GM12801 (cell line): ENCODE measurements around the gene HP1BP3.

Experiments used
- TF ChIP-seq, protein P1 (sequence below): IDR thresholded peaks from one replicate; pipeline ENCODE4 v1.5.1; 2011; ENCODE audit warnings: control low read depth; ENCODE audit not compliant: insufficient read length; ENCODE audit errors: extremely low read depth

HP1BP3 gene

DNA sequence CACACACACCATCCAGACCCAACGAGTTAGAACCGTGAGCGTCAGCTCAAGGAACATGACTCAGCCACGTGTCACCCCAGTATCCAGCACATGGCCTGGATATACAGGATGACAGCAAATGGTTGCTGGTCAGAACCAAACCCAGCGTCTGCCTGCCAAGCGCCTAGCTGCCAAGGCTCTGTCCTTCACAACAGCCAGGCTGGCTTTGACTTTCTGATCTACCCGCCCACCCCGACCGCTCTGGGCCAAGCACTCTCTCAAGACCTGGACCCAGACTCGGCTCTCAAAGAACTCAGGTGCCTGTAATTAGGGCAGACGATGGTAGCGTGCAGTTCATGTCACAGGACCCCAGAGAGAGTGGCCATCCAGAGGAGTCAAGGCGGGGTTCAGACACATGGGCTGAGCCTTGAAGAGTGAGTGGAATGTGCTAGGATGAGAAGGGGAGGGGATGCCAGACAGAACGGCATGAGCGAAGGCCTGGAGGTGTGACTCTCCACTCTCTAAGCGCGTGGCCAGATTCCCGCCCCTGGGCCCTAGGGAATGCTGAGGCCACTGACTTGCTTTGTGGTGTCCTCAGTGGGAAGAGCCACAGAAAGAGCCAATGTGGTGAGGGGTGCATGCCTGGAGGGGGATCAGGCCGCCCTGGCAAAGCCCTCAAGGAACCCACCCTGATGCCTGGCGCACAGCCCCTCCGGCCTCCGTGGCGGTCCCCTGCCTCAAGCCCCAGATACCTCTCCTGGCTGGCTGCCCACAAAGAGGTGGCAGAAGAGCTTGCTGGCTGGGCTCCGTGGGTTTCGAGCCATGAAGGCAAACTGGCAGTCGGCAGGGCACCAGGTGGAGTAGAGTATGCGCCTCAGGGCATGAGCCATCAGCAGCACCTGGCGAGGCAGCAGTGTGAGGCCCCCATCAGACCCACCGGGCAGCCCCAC is 61.7 kb downstream of the HP1BP3 start:
- TF ChIP-seq, protein P1, sequence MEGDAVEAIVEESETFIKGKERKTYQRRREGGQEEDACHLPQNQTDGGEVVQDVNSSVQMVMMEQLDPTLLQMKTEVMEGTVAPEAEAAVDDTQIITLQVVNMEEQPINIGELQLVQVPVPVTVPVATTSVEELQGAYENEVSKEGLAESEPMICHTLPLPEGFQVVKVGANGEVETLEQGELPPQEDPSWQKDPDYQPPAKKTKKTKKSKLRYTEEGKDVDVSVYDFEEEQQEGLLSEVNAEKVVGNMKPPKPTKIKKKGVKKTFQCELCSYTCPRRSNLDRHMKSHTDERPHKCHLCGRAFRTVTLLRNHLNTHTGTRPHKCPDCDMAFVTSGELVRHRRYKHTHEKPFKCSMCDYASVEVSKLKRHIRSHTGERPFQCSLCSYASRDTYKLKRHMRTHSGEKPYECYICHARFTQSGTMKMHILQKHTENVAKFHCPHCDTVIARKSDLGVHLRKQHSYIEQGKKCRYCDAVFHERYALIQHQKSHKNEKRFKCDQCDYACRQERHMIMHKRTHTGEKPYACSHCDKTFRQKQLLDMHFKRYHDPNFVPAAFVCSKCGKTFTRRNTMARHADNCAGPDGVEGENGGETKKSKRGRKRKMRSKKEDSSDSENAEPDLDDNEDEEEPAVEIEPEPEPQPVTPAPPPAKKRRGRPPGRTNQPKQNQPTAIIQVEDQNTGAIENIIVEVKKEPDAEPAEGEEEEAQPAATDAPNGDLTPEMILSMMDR: no peak

DNA sequence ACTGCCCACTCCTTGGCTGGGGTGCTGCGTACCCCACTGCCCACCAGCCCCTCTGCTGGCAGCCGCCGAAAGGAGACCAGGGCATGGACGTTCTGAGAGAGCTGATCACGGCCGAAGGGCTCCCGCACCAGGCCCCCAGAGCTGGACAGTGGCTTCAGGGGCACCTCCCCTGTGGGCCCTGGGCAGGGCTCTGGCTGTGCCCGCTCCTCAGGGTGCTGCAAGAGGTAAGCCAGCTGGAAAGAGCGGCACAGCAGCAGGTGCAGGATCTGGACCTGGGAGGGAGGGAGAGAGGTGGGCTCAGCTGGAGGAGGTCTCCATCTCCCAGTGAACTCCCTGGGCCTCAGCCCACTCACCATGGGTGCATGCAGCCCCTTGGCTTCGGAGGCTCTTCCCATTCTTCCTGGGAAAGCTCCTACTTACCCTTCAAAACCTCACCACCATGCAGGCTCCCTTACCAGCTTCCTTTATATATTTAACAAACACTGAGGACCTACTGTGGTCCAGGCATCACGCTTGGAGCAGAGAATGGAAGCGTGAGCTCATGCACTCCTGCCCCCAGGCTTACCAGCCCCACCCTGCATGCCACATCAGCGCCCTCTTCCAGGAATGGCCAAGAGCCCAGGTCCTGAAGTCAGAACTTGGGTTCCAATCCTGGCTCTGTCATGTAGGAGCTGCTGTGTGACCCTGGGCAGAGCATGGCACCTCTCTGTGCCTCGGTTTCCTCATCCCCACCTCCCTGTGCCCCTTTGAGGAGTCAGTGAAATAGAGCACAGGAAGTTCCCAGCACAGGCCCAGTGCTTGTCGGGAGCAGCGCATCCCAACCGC is 62.5 kb downstream of the HP1BP3 start:
- TF ChIP-seq, protein P1: no peak

GRCh38 chr1:20723537-20724363 is 63.4 kb downstream of the HP1BP3 start:
- TF ChIP-seq, protein P1: no peak

- TF ChIP-seq, protein P1: no peak
Observed at GRCh38 chr1:20723159-20723536, 64.0 kb downstream of the HP1BP3 start.

GRCh38 chr1:20721117-20722061 is 65.7 kb downstream of the HP1BP3 start:
- TF ChIP-seq, protein P1: no peak

- TF ChIP-seq, protein P1: no peak
Observed at GRCh38 chr1:20720631-20721091, 66.4 kb downstream of the HP1BP3 start.
